GF-D8 (cell line): Measurements from ENCODE around the gene RBPMS2.
"Not testable (repeated sequence)": the region's sequence is repeated elsewhere in the genome, so short reads cannot be mapped to it uniquely, and the experiment has no call there.

ENCODE experiments used
- DNase-seq: peaks from one replicate; lab custom pipeline; 2025; lab: John Stamatoyannopoulos, UW

The RBPMS2 gene

DNA sequence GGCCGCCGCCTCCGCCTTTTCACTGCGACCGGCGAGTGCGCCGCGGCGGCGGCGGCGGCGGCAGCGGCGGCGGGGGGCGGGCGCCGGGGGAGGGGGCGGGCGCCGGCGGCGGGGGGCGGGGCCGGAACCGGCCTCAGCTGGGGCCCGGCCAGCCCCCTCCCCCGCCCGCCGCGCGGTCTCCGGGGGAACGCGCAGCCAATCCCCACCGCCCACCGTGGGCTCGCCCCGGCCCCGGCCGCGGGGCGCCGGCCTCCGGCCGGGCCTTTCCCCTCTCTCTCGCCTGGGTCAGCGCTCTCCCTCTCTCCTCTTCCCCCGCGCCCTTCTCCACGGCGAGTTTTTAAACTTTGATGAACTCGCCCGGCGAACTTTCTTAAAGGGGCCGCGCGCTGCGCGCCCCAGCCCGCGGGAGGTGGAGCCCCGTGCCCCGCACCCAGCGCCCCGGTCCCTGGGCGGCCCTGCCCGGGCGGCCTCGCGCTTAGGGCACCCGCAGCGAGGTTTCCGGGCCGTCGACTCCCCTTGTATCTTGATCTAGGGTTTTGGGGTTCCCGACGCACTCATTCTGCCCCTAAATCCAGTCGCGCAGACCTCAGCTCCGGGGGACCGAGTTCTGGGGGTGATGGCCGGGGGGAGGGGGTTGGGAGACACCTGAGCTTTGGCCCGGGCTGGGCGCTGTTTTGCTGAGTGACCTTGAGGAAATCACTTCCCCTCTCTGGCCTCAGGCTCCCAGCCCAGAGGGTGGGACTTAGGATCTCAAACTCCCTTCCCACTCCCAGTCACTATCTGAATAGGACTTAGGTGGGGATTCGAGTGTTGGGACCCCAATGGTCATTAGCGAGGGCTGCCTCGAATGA is at the start of gene RBPMS2:
Gene RBPMS2, minus strand, starts transcription at position 39 of the 851 bp plus-strand sequence. CDS start 270 bp downstream, outside the sequence.
- DNase-seq = no peak

DNA sequence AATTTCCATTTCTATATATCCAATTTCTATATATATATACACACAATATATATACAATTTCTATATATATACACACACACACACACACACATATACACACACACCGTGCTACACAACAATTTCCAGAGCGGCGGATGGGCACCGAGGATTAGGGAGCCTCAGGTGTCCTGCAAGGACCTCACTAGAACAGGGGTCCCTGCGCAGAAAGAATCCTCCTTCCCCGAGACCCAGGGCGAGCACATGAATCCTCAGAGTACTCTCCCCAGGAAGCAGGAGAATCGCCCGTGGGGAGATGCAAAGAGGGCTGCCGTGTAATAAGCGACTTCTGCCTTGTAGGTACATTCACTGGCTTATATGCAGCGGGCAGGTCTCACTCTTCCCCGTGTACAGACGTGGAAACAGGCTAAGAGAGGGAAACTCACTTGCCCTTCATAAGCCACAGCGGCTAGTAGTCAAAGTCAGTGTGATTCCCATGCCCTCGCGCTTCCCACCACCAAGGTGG is 49.6 kb upstream of the RBPMS2 start:
- no peak for DNase-seq

DNA sequence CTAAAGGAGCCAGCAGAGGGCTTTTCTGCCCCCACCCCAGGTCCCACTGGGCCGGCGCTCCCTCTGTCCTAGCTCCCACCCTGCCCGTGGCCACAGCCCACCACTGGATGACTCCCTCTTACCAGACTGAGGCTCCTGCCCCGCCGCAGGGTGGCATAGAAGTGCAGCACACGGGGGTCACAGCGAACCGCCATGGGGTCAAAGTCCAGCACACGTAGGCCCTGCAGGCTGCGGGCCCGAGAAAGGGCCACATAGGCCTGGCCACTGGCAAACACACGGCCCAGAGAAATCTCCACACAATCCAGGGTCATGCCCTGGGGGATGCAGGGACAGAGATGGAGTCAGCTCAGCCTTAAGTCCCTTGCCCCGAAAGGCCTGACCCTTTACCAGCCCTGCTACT is 41.1 kb upstream of the RBPMS2 start:
- no peak for DNase-seq

DNA sequence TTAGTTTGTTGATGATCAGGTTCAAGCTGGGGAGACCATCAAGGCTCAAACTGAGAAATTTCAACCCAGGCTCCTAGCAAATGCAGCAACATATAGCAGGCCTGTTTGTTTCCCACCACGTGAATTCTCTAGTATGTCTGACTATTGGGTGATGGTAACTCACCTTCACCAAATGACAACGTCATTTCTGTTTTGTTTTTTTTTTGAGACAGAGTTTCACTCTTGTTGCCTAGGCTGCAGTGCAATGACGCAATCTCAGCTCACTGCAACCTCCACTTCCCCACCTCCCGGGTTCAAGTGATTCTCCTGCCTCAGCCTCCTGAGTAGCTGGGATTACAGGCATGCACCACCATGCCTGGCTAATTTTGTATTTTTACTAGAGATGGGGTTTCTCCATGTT is 39.6 kb upstream of the RBPMS2 start:
- DNase-seq = not testable (repeated sequence)

DNA sequence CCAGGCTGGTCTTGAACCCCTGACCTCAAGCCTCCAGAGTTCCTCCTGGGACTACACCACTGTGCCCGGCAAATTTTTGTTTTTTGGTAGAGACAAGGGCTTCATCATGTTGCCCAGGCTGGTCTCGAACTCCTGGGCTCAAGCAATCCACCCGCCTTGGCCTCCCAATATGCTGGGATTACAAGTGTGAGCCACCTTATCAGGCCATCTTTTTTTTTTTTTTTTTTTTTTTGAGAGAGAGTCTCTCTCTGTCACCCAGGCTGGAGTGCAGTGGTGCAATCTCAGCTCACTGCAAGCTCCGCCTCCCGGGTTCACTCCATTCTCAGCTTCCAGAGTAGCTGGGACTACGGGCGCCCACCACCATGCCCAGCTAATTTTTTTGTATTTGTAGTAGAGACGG is 38.9 kb upstream of the RBPMS2 start:
- DNase-seq = not testable (repeated sequence)

DNA sequence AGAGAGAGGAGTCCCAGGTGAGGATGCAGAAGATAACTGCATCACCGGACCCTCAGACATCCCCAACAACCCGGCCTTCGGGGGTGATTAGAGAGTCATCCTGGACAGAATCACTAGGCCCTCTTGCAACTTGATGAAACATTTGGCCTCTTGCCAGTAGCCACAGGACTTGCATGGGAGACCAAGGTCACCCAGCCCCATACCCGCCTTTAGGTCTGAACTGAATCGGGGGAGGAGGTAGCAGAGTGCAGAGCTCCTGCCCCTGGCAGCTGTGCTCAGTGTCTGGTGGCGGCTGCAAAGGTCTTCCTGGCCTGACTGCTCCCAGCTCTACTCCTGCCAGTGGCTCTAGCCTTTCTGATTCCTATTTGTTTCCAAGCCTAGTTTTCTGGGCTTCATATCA is 37.7 kb upstream of the RBPMS2 start:
- no peak for DNase-seq

DNA sequence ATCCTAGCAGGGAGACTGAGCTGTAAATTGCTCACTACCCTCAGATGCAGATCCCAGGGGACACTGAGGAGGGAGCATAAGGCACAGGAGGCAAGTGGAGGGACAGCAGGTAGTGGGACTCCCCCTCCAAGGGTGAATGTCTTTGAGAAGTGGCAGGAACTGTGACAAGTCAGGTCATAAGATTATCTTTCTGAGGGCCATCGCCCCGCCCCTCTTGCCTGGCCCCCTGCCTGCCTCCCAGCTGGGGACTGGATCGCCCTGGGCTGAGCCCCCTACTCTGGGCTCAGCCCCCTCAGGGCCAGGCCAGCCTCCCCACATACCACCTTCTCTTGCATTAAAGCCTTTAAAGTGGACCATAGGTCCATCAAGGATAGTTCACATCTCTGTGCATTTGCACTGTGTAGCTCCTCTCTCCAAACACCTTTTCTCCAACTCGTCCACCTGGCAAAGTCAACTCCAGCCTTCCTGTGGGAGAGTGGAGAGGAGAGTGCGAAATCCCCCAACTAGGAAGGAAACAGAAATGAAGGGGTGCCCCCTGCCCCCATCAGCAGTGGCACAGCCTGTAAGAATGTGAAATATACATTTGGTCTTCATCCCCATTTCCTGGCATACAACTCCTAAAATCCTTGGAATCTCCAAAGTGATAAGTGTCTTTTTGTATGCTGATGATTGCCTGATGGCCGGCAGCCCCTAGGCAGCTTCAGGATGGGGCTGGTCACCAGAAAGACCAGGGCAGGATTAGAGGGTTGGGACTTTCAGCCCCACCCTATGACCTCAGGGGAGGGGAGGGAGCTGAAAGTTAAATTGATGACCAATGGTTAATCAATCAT is 35.3 kb upstream of the RBPMS2 start:
- no peak for DNase-seq

DNA sequence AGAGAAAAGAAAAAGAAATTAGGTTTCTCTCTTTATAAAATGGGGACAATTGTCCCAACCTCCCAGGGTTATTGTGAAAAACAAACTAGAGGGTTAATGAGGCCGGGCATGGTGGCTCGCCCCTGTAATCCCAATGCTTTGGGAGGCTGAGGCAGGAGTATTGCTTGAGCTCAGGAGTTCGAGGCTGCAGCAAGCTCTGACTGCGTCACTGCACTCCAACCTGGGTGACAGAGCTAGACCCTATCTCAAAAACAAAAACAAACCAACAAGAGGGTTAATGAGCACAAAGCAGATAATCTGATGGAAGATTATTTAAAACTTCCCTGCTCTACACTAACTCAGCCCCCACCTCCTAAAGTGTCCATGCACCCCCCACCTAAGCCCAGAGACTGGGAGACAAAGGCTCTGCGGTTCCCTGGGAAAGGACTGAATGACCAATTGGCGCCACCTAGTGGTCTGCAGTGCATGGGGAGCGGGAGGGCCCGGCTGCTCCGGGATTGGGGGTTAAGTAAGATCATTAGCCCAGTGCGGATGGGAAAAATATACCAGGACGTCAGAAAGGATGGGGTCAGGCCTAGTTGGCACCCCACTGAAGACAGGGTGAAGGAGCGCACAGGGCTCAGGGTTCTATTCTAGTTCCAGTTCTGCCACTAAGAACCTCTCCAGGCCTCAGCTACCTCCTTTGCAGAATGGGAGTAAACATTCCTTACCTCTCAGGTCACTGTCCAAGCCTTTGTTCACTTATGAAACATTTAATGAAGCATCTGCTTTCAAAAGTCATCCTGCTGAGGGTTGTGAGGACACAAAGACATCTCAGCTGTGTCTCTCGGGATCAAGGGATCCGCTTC is 34.5 kb upstream of the RBPMS2 start:
- peak; percentile 18 for DNase-seq

DNA sequence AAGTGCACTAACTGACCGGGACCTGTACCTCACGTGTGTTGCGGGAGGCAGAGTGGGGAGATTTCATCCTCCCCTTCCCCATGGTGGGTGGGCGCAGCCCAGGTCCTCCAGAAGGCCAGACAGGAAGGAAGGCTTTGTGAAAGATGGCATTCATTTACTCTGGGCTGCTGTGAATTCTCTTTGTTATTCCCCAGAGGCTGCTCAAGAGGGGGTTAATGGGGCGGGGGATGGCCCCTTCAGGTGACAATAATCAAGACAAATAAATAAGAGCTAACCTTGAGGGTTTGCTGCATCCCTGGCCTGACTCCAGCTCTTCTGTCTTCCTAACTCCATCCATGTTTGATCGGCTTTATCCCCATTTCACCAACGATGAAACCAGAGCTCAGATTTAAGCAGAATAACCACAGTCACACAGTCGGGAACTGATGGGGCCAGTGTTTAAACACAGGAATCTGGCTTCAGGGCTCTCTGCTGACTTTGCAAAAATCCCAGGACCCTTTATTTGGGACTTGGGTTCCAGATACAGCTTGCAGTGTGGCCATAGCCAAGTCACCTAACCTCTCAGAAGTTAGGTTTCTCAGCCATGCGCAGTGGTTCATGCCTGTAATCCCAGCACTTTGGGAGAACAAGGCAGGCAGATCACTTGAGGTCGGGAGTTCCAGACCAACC is 33.5 kb upstream of the RBPMS2 start:
- DNase-seq = no peak

DNA sequence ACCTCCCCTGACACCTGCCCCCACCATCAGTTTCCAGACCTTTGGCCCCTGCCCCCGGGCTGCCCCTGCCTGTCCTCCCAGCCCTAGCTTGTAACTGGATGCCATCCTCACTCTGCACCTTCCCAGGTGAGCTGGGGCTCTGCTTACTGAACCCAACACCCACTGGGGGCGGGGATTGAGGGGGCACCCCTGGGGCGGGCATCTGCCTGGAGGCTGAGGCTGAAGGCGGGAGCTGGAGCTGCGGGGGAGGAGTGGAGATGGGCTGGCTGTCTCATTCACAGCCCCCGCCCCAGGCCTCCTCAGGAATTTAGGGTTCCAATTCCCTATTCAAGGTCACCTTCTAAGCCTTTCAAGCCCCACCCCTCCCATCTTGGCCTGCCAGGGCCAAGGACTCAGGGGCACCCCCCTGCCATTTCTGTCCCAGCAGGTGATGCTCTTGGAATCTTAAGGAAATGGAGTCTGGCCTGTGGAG is 32.4 kb upstream of the RBPMS2 start:
- no peak for DNase-seq

DNA sequence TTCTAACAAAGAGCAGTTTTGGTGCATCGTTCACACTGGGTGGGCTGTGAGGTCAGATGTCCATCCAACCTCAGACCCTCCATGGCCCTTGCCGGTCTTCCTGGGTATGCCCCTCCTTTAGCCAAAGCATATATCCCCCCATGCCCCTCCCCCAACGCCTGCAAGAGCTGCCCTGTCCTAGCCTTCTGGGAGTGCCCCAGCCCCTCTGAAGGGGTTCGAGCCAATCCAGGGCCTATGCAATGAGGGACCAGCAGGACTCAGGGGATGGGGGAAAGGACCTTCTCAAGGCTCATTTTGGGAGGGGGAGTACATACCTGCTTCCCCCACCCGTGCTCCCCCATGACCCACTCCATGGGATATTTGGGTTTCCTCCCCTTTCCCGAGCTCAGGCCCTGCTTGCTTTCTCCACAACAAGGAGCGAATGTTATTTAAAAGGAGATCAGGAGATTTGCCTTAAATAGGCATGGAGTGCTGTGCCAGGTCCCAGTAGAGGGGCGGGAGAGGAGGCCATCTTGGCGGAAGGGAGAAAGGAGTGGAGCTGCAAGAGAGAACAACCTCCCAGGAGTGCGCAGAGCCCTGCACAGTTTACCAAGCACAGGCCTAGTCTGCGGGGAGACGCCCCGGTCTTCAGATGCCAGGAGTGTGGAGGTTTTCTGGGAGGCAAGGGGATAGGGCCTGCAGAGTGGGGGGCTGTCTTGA is 31.8 kb upstream of the RBPMS2 start:
- no peak for DNase-seq

DNA sequence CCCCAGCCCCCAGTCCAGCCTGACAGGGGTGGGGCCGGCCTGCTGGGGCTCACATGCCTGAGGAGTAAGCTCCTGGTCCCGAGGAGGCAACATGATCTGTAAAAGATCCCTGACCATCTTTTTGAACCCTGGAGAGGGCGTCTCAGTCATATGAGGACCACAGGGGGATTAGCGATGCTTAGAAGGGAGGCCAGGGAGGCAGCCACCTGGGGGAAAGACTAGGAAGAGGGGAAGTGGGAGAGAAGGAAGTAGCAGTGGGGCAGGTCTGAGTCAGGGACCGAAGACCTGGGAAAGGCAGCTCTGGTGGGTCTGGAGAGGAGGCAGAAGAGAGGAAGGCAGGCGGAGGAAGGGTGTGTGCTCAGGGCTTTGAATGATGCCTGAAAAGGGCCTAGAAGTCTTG is 31.1 kb upstream of the RBPMS2 start:
- DNase-seq = no peak

DNA sequence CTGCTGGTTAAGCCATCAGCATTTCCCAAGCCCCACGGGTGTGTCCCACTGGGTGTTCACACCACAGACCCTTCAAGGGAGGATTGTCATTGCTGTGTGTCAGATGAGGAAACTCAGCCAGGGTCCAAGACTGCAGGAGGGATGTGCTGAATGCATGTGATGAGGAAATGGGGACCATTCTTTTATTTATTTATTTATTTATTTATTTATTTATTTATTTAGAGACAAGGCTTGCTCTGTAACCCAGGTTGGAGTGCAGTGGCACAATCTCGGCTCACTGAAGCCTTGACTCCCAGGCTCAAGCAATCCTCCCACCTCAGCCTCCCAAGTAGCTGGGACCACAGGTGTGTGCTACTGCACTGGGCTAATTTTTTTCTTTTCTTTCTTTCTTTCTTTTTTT is 29.2 kb upstream of the RBPMS2 start:
- no peak for DNase-seq

DNA sequence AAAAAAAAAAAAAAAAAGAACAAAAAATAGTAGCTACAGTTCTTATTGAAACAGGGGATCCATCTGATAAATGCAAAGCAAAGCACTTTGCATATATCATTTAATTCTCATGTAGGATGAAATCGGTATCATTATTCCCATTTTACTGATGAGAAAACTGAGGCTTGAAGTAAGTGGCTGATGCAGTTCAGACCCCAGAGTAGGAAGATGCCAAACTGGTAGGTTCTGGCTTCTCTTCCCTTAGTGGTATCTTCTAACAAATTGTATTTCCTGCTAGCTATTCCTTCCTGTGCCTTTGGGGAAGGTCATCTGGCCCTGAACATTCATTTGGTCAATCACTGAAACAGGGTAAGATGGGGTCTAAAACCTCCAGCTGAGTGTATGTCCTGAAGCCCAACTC is 28.1 kb upstream of the RBPMS2 start:
- no peak for DNase-seq

DNA sequence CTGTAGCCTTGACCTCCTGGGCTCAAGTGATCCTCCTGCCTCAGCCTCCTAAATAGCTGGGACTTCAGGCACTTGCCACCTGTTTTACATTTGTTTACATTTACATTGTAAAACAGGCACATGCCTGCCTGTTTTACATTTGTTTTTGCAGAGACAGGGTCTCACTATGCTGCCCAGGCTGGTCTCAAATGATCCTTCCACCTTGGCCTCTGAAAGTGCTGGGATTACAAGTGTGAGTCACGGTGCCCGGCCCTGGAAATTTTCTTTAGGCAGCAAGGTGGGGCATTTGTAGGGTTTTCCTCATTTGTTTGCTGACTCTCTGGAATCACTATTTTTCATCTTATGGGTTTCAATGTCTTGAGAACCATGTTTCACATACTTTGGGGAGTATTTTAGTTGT is 25.1 kb upstream of the RBPMS2 start:
- no peak for DNase-seq

DNA sequence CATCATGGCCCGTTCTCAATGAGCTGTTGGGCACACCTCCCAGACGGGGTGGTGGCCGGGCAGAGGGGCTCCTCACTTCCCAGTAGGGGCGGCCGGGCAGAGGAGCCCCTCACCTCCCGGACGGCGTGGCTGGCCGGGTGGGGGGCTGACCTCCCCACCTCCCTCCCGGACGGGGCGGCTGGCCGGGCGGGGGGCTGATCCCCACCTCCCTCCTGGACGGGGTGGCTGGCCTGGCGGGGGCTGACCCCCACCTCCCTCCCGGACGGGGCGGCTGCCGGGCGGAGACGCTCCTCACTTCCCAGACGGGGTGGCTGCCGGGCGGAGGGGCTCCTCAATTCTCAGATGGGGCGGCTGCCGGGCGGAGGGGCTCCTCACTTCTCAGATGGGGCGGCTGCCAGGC is 23.5 kb upstream of the RBPMS2 start:
- DNase-seq = not testable (repeated sequence)

DNA sequence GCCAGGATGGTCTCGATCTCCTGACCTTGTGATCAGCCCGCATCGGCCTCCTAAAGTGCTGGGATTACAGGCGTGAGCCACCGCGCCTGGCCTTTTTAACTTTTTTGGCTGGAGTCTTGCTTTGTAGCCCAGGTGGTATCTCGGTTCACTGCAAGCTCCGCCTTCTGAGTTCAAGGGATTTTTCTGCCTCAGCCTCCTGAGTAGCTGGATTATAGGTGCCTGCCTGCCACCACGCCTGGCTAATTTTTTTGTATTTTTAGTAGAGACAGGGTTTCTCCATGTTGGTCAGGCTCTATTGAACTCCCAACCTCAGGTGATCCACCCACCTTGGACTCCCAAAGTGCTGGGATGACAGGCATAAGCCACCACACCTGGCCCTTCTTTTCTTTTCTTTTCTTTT is 20.5 kb upstream of the RBPMS2 start:
- not testable (repeated sequence) for DNase-seq

DNA sequence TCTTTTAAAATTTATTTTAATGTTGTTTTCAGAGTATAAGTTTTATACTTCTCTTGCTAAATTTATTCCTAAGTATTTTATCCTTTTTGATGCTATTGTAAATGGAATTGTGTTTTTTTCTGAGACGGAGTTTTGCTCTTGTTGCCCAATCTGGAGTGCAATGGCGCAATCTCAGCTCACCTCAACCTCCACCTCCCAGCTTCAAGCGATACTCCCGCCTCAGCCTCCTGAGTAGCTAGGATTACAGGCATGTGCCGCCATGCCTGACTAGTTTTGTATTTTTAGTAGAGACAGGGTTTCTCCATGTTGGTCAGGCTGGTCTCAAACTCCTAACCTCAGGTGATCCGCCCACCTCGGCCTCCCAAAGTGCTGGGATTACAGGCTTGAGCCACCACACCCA is 19.9 kb upstream of the RBPMS2 start:
- DNase-seq = not testable (repeated sequence)

DNA sequence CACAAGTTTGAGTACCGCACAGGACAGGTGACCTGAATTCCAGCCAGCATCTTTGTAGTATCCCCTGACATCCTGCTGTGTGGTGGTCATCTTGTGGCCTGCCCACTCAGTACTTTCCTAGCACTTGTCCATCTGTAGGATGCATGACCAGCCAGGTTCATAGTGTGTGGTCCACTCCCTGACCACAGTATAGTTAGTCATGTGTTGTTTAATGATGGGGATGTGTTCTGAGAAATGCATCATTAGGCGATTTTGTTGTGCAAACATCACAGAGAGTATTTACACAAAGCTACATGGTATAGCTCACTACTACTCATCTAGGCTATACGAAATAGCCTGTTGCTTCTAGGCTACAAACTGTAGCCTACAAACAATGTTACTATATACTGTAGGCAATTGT is 16.9 kb upstream of the RBPMS2 start:
- no peak for DNase-seq

DNA sequence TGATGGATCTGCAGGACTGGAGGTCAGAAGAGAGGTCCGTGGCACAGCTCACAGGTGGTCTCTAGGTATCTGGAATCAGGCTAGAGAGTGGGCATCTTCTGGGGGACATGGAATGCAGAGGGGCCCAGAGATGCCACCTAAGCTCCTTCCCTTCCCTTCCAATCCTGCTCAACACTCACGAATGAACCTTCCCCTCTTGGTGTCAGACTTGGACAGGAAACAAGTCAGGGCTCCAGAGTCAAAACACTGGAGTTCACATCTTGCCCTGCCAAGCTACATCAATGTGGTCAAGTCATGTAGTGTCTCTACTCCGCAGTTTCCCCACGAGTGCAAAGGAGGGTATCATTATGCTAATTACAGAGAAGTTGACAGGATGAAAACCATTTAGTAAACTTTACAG is 16.0 kb upstream of the RBPMS2 start:
- no peak for DNase-seq

DNA sequence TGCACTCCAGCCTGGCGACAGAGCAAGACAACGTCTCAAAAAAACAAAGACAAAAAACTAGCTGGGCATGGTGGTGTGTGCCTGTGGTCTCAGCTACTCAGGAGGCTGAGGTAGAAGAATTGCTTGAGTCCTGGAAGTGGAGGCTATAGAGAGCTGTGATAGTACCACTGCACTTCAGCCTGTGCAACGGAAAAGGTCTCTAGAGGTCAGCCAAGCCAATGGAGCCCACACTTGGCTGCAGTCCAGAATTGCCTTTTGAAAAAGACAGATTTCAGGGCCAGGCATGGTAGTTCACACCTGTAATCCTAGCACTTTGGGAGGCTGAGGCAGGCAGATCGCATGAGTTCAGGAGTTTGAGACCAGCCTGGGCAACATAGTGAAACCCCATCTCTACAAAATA is 8.4 kb upstream of the RBPMS2 start:
- no peak for DNase-seq
